HT-29 (cell line): ENCODE data around the gene UBD. TPM values are rescaled to one million over a fixed set of nuclear protein-coding genes. Genes with fewer than 3 reads are reported as not detected.

Source experiments
- DNase-seq: peaks from one replicate; pipeline ENCODE4 v3.0.0-alpha.2; 2015; ENCODE audit warnings: low spot score
- total RNA-seq: library from RNA; depleted of rRNA; stranded (reverse); fragments of >200 nt; shearing (Covaris generic); gene quantifications from 2 replicates; pipeline ENCODE4 v1.2.3, GENCODE V29; 2014; rRNA removed

Gene UBD
- total RNA-seq = not detected in 2 replicates

DNA sequence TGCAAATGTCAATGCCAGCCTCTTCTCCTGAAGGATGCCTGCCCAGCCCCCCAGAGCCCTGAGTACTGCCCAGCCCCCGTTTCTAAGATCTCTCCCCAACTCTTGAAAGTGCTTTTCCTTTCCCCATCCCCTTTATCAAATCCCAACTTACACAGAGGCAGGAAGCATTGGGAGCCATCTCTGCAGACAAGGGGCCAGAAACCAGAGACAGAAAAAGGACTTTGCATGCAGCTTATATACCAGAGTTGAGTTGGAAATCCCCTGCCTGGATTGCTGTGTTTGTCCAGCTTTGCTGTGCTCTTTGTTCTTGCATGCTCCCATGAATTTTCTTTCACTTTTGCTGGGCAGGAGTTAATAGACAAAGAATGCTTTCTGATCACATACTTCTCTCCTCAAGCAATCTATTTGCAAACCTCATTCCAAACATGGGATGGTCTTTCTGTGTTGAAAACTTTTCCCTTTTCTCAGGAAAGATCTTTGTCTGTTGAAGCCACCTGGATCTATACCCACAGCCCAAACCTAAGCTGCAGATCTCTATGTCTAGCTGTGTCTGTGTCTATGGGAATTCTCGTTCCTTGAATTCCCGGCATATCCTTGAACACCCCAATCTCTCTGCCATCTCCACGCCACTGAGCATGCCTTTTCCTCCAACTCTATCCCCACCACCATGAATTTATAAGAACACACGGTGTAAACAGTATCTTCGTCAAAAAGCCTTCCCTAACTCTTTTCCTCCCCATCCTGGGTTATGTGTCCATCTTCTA, at the start of gene UBD:
Gene UBD (minus strand): TSS at position 209 of the 764 bp plus-strand sequence. CDS start 31 bp downstream, at position 178.
- DNase-seq = no peak

DNA sequence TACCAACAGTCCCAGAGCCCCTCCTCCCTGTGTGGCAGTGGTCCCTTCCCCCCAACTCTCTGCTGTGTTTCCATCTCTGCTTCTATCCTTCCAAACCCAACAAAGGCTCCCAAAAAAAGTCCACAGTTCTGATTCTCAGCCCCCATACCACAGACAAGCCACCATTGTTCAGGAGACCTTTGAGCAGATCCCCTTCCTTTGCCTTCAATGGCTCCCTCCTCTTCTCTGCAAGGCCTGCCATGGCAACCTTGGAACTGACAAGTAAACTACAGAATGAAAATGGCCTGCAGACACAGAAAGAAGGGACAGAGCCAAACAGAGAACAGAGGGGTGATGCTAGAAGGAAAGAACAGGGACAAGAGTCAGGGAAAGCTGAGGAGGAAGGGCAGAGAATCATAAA, 48.6 kb upstream of the UBD start:
- DNase-seq = no peak

DNA sequence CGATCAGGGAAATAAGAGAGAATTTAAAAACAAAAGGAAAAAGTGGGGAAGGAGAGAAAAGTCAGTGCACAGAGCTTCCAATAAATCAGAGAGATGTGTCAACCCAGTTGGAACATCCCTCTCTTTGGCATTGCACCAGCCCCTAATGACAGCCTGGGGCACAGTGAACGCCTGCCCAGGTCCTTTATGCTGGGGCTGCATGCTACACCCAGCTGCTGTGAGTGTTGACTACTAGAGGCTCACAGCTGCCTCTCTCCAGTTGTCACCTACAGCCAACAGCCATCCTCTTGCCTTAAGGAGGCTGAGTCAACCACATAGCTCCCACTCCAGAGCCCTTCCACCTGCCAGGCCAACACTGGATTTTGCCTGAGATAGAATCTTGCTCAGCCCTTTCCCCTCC, 44.4 kb upstream of the UBD start:
- no peak for DNase-seq

DNA sequence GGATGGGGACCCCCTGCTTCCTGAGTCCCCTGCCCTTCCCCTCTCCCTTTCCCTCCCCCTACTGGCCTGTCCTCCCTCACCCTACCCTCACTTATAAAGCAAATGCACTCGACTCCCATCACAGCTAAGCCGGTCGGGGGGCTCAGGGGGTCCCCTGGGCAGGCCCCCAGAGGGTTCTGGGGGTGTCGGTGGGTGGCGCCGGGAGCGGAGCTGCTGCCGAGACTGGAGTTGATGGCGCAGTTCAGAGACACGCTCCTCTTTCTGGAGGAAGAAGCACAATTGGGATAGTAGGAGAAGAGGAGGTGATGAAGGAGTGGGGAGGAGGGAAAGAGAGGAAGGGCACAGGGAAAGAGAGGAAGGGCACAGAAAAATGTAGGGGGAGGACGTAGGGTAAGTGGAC, 43.9 kb upstream of the UBD start:
- no peak for DNase-seq

DNA sequence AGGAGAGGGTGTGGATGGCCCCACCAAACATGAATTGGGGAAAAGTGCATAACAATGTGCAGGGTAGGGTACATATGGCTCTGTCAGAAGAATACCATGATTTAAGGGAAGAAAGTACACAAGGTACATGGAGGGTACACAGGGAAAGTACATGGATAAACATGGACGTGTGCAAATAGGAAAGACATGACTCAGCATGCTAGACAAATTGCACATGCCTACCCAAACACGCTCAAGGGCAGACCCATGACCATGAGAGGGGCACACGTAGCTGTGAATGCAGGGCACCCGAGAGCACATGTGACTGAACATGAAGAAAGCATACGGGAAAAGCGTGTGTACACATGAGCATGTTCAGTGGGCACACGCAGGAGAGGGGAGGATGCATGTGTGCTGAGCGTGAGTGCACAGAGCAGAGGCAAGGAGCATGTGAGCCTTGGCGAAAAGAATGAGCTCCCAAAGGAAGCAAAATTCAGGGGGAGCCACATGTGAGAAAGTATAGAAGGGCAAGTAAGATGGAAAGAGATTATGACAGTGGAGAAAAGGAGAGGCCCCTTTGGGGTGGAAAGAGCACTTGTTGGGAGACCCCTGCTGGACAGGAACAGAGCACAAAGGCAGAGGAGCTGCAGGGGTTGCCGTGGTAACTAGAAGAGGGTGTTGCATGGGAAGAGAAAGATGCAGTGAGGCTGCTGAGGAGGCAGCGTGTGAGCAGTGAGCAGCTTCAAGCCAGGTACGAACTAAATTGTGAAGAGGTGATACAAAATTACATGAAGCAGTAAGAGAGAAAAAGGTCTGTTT, 43.2 kb upstream of the UBD start:
- no peak for DNase-seq

DNA sequence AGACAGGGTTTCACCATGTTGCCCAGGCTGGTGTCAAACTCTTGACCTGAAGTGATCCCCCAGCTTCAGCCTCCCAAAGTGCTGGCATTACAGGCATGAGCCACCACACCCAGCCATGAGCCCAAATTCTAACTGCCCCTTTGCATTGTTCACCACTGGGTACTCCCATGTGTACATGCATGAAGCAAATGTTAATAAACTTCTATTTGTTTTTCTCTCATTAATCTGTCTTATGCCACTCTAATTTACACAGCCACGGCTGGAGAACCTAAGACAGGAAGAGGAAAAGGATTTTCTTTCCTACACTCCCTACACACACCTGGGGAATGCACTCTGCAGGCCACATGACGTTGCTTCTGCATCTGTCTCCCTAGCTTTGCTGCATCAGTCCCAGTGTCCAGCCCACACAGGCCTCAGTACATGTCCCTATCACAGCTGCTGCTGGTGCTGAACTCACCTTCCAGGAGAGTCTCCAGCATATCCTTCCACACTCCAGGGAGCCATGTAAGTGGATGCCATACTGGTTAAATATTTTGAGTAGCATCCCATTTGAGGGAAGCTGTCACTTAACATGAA, 38.7 kb upstream of the UBD start:
- no peak for DNase-seq

DNA sequence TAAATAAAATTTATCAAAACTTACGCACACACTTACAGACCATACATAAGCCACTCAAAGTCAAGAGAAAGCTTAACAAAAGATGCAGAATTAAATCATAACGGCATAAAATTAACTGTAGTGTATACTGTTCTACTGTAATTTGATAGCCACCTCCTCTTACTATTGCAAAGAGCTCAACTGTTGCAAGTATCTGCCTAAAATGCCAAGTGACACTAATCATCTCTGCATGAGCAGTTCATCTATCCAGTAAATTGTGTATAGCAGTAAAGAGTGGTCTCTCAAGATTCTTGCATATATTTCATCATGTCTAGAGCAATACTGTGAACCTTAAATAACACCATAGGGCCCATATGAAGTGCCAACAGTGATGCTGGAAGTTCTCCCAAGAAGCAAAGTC, 37.7 kb upstream of the UBD start:
- no peak for DNase-seq

DNA sequence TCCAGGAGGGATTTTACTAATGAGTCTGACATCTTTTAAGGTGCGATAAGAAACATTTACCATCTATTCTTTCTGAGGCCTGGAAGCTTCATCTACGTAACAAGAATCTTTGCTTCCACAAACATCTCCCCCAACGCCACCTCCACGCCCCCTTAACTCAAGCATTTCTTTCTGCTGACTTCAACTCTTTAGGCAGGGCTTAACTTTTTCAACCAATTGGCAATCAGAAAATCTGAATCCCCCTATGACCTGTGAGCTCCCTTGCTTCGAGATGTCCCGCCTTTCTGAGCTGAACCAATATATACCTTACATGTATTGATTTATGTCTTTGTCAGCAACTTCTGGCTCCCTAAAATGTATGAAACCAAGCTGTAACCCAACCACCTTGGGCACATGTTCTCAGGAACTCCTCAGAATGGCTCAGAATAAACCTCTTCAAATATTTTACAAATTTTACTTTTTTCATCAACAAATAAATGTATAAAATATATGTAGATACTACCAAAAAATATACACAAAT, 36.9 kb upstream of the UBD start:
- no peak for DNase-seq

DNA sequence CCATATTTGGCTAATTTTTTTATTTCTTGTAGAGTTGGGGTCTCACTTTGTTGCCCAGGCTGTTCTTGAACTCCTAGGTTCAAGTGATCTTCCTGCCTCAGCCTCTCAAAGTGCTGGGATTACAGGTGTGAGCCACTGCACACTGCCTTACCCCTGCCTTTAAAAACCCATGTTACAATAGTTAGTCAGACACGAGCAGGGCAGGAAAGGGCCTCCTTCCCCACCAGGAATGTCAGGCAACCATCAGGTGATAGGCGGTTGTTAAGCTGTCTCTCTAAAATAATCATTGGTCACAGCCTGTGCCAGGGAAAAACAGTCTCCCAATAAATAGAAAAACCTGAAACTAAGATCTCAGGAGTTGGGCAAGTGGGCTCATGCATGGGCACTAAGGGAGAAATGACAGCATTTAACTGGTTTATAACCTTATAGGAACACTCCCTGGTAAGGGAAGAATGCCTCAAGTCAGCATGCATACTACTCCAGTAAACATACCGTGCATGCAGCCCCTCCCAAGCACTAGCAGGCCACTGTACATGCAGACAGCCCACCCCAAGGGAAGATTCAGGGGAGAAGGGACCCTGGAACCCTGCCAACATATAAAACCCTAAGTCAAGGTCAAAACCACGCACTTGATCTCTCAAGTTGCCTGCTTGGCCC, 33.8 kb upstream of the UBD start:
- DNase-seq = no peak

DNA sequence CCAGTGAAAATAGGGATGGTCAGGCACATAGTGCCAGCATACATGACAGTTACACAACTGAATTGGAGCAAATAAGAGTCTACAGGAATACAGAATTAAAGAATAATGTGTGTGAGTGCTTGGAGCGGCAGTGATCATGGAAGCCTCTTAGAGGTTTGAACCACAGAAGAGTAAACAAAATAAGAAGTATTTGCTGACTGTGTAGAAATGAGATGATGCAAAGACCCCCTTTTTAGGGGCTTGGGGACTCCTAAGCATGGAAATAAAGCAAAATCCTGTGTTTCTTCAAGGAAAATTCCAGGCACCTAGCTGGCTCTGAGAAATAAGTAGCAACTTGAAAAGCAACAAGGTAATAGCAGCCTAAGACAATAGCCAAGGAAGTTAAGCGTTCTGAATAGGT, 32.1 kb upstream of the UBD start:
- DNase-seq = no peak

DNA sequence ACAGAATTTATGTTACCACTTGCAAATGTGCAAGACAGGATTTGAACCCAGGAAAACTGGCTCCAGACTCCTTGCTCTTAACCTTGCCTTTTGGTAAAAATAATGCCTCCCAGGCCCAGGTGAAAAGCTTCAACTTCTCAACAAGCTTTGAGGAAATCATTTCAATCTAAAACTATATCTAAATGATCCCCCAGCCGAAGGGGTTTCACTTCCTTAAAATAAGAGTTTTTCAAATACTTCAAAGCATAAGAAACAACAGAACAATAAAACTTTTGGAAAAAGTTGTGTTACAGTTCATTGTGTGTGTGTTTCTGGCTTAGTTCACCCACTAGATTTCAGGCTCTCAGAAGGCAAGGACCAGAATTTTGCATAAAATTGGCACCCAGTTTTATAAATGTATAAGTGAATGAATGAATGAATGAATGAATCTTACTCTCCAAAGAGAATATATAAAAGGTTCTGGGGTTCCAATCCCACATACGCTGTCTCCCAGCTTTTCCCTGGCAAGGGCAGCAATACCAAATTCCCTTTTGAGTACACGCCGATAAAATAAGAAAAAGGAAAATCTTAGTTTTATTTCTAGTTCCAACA, 30.8 kb upstream of the UBD start:
- DNase-seq = no peak

DNA sequence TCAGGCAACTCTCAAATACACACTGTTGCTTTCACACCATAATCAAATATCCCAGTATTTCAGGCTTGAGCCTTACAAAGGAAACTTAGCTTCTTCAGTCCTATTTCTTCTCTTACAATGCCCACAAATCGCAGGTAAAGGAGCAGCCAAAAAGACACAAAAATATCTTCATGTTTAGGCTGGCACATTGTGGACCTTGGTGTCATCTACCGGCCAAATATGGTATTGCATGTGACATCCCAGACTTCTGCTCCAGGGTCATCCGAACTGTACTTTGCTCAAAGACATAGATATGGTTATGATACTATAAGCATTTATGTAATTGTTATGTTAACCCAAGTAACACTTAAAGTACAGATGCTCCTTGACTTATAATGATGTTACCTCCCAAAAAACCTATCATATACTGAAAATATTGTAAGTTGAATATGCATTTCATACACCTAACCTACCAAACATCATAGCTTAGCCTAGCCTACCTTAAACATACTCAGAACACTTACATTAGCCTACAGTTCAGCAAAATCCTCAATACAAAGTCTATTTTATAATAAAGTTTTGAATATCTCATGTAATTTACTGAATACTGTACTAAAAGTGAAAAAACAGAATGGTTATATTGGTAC, 30.0 kb upstream of the UBD start:
- peak; percentile 66 for DNase-seq

DNA sequence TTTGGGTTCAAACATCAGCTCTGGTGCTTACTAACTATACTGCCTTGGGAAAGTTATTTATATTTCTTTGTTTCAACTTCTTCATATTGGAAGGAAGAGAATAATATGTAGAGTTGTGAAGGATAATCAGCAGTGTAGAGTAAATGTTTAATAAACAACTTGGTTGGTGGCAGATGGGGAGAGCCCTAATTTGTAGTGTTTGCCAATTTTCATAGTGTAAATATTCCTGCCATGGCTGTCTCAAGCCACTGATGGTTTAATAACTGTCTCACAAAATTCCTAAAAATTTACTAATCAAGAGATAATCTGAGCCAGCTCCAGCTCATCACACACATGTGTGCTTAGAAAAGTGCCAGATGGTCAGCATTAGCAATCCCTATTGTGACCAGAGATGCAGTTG, 25.3 kb upstream of the UBD start, which contains the start of gene OR2H2:
Gene OR2H2 (plus strand): TSS at position 301 of the 400 bp plus-strand sequence. CDS start 2,824 bp downstream, outside the sequence.
- DNase-seq = no peak

DNA sequence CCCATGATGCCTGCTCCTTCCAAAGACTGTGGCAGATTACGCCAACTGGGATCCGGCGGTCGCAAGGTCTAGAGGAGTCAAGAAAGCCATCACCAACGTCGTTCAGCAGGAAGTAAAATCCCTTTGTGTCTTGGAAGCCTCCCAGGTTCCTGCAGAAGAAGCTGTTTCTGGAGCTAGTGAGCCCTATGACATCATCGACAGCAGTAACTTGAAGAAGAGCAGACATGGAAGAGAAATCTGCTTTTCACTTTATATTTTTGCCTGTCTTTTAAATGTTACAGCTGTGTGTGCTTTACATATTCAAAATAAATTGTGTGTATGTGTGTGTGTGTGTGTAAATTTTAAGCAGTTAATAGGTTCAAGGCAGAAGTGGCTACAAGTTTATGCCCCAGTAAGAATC, 18.0 kb upstream of the UBD start:
- DNase-seq = no peak

DNA sequence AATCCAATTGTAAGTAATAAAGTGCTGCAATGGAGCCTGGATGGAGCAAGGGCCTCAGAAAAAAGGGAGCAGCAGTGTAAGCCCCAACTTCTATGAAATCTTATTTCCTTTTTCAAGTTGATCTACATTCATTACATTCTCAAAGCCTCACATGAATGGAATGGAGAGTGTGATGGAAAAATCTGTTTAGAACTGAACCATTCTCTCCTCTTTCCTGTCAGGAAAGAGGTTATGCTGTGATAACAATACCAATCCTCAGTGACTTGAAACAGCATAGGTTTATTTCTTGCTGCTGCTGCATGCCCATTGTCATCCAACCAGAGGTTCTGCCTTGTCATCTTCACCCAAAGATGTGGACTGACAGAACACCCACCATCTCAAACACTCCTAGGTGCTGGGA, 16.5 kb upstream of the UBD start:
- DNase-seq = no peak

DNA sequence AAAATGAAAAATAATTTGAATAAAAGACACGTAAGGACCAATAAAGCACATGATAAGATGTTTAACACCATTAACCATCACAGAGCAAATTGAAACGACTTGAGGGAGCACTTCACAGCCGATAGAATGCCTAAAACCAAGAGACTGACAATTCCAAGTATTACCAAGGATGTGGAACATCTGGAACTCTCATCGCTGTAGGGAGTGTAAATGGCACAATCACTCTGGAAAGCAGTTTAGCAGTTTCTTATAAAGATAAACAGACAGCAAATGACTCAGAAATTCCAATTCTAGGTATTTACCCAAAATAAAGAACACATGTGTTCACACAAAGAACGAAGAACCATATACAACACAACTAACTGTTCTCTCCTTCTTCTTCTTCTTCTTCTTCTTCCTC, 8.5 kb upstream of the UBD start:
- DNase-seq = no peak

DNA sequence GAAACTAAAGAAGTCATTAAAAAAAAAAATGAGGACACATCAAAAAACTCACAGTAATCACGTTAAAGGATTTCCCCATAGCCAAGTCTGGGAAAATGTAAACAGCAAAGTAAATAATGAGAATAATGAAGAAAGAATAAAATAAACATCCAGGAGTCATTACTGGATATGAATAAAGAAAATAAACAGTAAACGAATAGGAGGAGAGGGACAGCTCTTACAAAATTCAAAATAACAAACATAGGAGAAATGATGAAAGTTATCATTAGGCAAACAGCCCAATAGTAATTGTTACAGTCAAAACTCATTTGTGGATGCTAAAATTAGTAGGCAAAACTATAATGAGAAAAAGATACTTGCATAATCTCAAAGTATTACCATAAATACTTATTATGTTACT, 8.0 kb upstream of the UBD start:
- DNase-seq = no peak

DNA sequence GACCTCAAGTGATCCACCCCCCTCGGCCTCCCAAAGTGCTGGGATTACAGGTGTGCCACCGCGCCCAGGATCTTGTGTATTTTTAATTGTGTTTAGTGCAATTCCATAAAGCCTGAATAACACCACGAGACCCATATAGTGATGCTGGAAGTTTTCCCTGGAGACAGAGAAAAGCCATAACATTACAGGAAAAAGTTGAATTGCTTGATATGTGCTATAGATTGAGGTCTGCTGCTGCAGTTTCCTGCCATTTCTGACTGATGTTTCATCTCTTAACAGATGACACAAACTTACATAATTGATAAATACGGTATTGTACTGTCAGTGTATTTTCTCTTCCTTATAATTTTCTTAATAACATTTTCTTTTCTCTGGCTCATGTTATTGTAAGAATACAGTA, 7.3 kb upstream of the UBD start:
- no peak for DNase-seq

DNA sequence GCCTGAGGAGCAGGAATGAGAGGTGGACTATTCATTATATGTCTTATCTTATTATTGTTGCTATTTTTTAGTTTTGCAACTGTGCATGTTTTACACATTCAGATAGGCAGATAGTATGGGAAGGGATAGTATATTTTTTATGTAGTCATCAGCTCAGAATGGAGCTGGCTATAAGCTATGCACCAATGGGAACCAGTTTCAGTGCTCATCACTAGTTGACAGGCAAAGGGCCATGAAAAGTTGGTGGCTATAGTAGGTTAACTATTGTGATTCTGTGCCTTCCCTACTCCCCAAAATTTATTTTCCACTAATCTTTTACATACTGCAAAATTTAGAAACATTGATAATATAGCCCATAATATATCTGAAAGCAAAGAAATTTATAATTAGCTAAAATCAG, 5.3 kb upstream of the UBD start:
- no peak for DNase-seq

DNA sequence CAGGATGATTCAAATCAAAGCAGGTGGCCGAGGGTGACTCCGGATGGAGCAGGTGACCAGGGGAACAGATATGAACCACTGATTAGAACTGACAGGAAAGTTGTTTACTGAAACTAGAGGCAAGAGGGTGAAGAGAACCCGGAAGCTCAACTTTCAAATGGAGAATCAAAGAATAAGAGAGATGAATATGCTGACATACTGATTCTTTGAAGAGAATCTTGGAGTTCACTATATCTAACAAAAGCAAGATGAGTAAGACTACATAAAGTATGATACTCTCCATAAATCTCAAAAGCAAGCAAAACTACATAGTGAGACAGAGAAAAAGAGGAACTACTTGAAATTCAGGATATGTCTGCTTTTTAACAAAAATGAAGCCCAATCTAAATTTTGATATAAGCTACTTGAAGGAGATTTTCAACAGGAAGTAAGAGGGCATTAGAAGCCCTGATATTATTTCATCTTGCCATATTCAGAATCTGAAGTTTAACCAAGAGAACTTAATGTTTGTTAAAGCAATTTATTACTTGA, 4.0 kb upstream of the UBD start:
- DNase-seq = no peak
